PC-3 (cell line): ENCODE results near the gene GLS. TPM values are rescaled to one million over a fixed set of nuclear protein-coding genes. Genes with fewer than 3 reads are reported as not detected.

ENCODE experiments used
- ATAC-seq: fragments of 200-7000 bp; cut with Tn5 transposase; 2 replicates; pipeline ENCODE4 v1.9.1; 2020; ENCODE audit warnings: mild to moderate bottlenecking, moderate library complexity
- BruUV-seq: library from RNA; stranded (reverse); fragments of 400-500 nt; replicated peaks from 2 replicates; lab custom pipeline; 2021; lab: Mats Ljungman, UMichigan
- CTCF ChIA-PET: fragments of 300-600 bp; sonication (Branson Sonifier 250); formaldehyde crosslinking; loops from one replicate; lab custom pipeline; 2022; ENCODE audit warnings: antibody characterized with exemption; lab: Charles Lee
- POLR2A ChIA-PET: fragments of 300-600 bp; sonication (Branson Sonifier 250); formaldehyde crosslinking; loops from one replicate; lab custom pipeline; 2022; ENCODE audit warnings: antibody characterized with exemption; ENCODE audit not compliant: unreplicated experiment; lab: Charles Lee
- DNase-seq: peaks from one replicate; pipeline ENCODE4 v3.0.0-alpha.2; 2015
- H2AFZ ChIP-seq: fragments of 300-600 bp; sonication (generic); 2 replicates; pipeline ENCODE4 v1.6.0; 2016; ENCODE audit warnings: antibody characterized with exemption, low read length
- H3F3A ChIP-seq: fragments of 300-600 bp; sonication (generic); one replicate; pipeline ENCODE4 v1.6.0; 2017; ENCODE audit warnings: antibody characterized with exemption, low read length, control low read depth, mild to moderate bottlenecking; ENCODE audit not compliant: unreplicated experiment
- H3K27ac ChIP-seq: fragments of 300-600 bp; sonication (generic); 2 replicates; pipeline ENCODE4 v1.5.1; 2016; ENCODE audit warnings: mild to moderate bottlenecking, low read length
- H3K27me3 ChIP-seq: fragments of 300-600 bp; sonication (generic); 2 replicates; pipeline ENCODE4 v1.6.1; 2016; ENCODE audit warnings: low read length, mixed read lengths
- H3K36me3 ChIP-seq: fragments of 300-600 bp; sonication (generic); 2 replicates; pipeline ENCODE4 v1.6.1; 2016; ENCODE audit warnings: low read depth, mixed run types, low read length, mixed read lengths
- H3K4me1 ChIP-seq: fragments of 300-600 bp; sonication (generic); 2 replicates; pipeline ENCODE4 v1.5.1; 2016; ENCODE audit warnings: low read length; ENCODE audit not compliant: insufficient read depth
- H3K4me2 ChIP-seq: fragments of 300-600 bp; sonication (generic); 2 replicates; pipeline ENCODE4 v1.6.0; 2016; ENCODE audit warnings: low read length
- H3K4me3 ChIP-seq: fragments of 300-600 bp; sonication (generic); 2 replicates; pipeline ENCODE4 v1.5.1; 2016; ENCODE audit warnings: mild to moderate bottlenecking, low read length, mixed read lengths
- H3K79me2 ChIP-seq: fragments of 300-600 bp; sonication (generic); 2 replicates; pipeline ENCODE4 v1.6.1; 2017; ENCODE audit warnings: low read length, mixed read lengths
- H3K9ac ChIP-seq: fragments of 300-600 bp; sonication (generic); 2 replicates; pipeline ENCODE4 v1.6.0; 2016; ENCODE audit warnings: mild to moderate bottlenecking, low read length
- H3K9me2 ChIP-seq: fragments of 300-600 bp; sonication (generic); replicated peaks from 2 replicates; pipeline ENCODE4 v1.6.1; 2016; ENCODE audit warnings: mixed run types, low read length, mixed read lengths
- H3K9me3 ChIP-seq: fragments of 300-600 bp; sonication (generic); 2 replicates; pipeline ENCODE4 v1.6.1; 2016; ENCODE audit warnings: low read length, mixed read lengths
- H4K20me1 ChIP-seq: fragments of 300-600 bp; sonication (generic); 2 replicates; pipeline ENCODE4 v1.6.1; 2016; ENCODE audit warnings: low read length, mixed read lengths
- EZH2 ChIP-seq: fragments of 300-600 bp; sonication (generic); IDR thresholded peaks from one replicate; pipeline ENCODE4 v1.6.1; 2017; ENCODE audit warnings: antibody characterized with exemption, mild to moderate bottlenecking, low read length; ENCODE audit not compliant: unreplicated experiment
- EZH2phosphoT487 ChIP-seq: fragments of 300-600 bp; sonication (generic); IDR thresholded peaks from 2 replicates; pipeline ENCODE4 v1.6.1; 2018; ENCODE audit warnings: mild to moderate bottlenecking, antibody characterized with exemption, low read length, borderline replicate concordance
- intact Hi-C: fragments of 100-400 bp; cut with micrococcal nuclease; formaldehyde crosslinking; loops from 2 replicates; pipeline ENCODE4 v1.9.0; 2023
- total RNA-seq: library from RNA; depleted of rRNA; stranded (reverse); fragments of >200 nt; gene quantifications from 2 replicates; pipeline ENCODE4 v1.2.3, GENCODE V29; 2014
- TF ChIP-seq, protein P1 (sequence below): fragments of 300-600 bp; sonication (generic); conservative IDR thresholded peaks from 2 replicates; pipeline ENCODE4 v1.5.1; 2017; ENCODE audit warnings: antibody characterized with exemption, low read depth, mild to moderate bottlenecking, low read length

GLS gene
- total RNA-seq, 1 experiment from 2014 or later = 67.4 TPM

DNA sequence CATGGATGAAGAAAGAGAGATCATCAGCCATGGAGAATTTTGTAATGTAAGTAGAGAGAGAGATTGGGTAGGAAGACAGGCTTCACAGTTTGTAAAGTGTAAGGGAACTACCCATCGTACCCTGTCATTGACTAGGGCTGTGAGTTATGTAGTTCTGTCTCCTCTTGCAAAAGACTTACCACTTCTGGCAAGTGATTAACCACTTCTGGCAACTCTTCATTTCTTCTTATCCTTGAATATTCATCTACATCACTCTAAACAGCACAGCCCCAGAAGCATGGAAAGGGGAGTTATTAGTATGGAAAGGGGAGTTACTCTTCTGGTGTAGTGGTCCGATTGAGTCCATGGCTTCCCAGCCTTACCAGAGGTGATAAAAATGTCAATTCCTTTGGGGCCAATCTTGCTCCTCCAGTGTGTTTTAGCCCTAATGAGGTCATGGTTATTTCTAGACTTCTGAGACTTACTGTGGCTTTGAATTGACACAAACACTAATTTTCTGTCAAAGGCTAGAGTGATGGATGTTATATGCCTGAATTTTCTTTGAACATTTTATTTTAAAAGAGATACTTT, 81.4 kb downstream of the GLS start:
- Histone ChIP-seq H4K20me1 (no peaks in the 10 kb centered on the region), H3K4me3 (no peak overlapping the region), H2AFZ (no peak overlapping the region), H3K27me3 (no peaks in the 10 kb centered on the region), H3K9me3 (no peaks in the 10 kb centered on the region), H3K79me2 (no peaks in the 10 kb centered on the region), H3K4me2 (no peak overlapping the region), H3F3A (no peaks in the 10 kb centered on the region), H3K4me1 (no peaks in the 10 kb centered on the region), H3K9ac (no peak overlapping the region), H3K36me3 (peaks cover 31% of the 10 kb centered on the region), H3K9me2 (no peaks in the 10 kb centered on the region), H3K27ac (no peak overlapping the region)
- DNase-seq = no peak
- ATAC-seq = no peak
- intact Hi-C loops = no loop called here
- BruUV-seq = no TSS peak
- ChIA-PET POLR2A (no interaction called here), CTCF (no interaction called here)
- TF ChIP-seq EZH2 = no peak
- TF ChIP-seq, protein P1, sequence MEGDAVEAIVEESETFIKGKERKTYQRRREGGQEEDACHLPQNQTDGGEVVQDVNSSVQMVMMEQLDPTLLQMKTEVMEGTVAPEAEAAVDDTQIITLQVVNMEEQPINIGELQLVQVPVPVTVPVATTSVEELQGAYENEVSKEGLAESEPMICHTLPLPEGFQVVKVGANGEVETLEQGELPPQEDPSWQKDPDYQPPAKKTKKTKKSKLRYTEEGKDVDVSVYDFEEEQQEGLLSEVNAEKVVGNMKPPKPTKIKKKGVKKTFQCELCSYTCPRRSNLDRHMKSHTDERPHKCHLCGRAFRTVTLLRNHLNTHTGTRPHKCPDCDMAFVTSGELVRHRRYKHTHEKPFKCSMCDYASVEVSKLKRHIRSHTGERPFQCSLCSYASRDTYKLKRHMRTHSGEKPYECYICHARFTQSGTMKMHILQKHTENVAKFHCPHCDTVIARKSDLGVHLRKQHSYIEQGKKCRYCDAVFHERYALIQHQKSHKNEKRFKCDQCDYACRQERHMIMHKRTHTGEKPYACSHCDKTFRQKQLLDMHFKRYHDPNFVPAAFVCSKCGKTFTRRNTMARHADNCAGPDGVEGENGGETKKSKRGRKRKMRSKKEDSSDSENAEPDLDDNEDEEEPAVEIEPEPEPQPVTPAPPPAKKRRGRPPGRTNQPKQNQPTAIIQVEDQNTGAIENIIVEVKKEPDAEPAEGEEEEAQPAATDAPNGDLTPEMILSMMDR = no peak

DNA sequence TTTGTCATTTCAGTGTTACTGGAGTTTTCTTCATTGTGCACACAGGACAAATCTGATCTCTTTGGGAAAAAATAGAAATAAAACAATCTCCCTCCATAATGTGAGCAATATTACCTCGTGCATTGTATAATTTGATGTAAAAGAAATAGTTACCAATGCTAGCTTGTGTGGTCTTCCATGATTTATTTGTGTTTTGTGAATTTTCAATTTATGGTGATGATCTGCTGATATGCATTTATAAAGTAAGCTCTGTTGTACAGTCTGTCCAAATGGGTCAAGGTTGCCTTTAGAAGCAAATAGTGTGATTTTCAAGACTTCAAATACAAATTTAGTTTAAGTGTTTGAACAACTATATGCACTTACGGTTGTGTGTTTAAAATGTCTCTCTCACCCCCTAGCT, 82.5 kb downstream of the GLS start:
- Histone ChIP-seq H2AFZ (no peak overlapping the region), H3K9me3 (no peaks in the 10 kb centered on the region), H3K79me2 (no peaks in the 10 kb centered on the region), H3F3A (no peaks in the 10 kb centered on the region), H3K27ac (no peak overlapping the region), H3K4me1 (no peaks in the 10 kb centered on the region), H3K36me3 (peaks cover 35% of the 10 kb centered on the region), H3K4me3 (no peak overlapping the region), H4K20me1 (no peaks in the 10 kb centered on the region), H3K27me3 (no peaks in the 10 kb centered on the region), H3K4me2 (no peak overlapping the region), H3K9me2 (no peaks in the 10 kb centered on the region), H3K9ac (no peak overlapping the region)
- POLR2A ChIA-PET = no interaction called here
- TF ChIP-seq, protein P1 = no peak
- TF ChIP-seq EZH2 (no peak), EZH2phosphoT487 (no peak)
- CTCF ChIA-PET = no interaction called here
- no peak for ATAC-seq
- DNase-seq = no peak
- no TSS peak for BruUV-seq
- intact Hi-C loops = no loop called here

DNA sequence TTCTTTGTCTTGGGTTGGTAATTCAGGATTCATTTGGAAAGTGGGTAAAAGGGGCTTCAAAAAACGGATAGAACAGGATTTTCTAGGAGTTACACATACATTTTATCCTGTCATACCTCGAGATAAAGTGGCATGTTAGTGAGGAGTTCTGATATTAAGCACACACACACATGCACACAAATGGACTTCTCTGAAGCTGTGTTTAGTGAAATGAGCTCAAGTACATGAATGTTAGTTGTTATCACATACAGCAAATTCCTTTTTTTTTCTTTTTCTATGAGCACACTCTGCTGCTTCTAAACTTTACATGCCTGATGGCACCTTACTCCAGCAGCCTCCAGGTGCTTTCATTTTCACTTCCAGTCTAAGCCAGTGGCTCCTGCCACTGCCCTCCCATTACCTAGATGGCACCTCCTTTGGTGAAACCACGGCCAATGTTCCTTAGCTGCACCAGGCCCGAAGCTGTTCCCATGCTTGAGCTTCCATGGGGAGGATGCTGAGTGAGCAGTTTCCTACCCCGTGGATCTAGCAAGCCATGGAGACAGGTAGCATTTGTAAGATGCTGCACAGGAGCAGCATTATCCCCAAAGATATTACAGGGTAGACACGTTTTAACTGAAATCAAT, 83.7 kb downstream of the GLS start:
- POLR2A ChIA-PET = interaction anchor here (0.6 kb wide), 1 partner anchor 22 kb away, joined by 6 read pairs; no protein-coding TSS in a partner anchor
- no peak for ATAC-seq
- BruUV-seq = no TSS peak

More for the DNA sequence above, 83.7 kb downstream of the GLS start:
- intact Hi-C loops = no loop called here
- Histone ChIP-seq H4K20me1 (no peaks in the 10 kb centered on the region), H3K27ac (no peak overlapping the region), H3K4me1 (no peaks in the 10 kb centered on the region), H3K4me3 (no peak overlapping the region), H3K27me3 (no peaks in the 10 kb centered on the region), H3K9me3 (no peaks in the 10 kb centered on the region), H3K4me2 (no peak overlapping the region), H3F3A (no peaks in the 10 kb centered on the region), H3K36me3 (peaks cover 45% of the 10 kb centered on the region), H3K79me2 (no peaks in the 10 kb centered on the region), H2AFZ (no peak overlapping the region), H3K9ac (no peak overlapping the region), H3K9me2 (no peaks in the 10 kb centered on the region)
- CTCF ChIA-PET = no interaction called here
- DNase-seq = no peak
- TF ChIP-seq, protein P1 = no peak
- TF ChIP-seq EZH2 (no peak), EZH2phosphoT487 (no peak)
